Caco-2 (cell line): Measurements from ENCODE around the gene CAMSAP1. TPM values are rescaled to one million over a fixed set of nuclear protein-coding genes. Genes with fewer than 3 reads are reported as not detected.

ENCODE experiments used
- BruUV-seq: library from RNA; stranded (reverse); fragments of 400-500 nt; replicated peaks from 2 replicates; lab custom pipeline; 2021; lab: Mats Ljungman, UMichigan
- CTCF ChIA-PET: fragments of 300-600 bp; sonication (Branson Sonifier 250); formaldehyde crosslinking; loops from one replicate; lab custom pipeline; 2022; ENCODE audit warnings: antibody characterized with exemption; lab: Charles Lee
- POLR2A ChIA-PET: fragments of 300-600 bp; sonication (Branson Sonifier 250); formaldehyde crosslinking; loops from one replicate; lab custom pipeline; 2022; ENCODE audit warnings: antibody characterized with exemption; lab: Charles Lee
- DNase-seq, 2 experiments: peaks; one replicate each; pipeline versions ENCODE4 v3.0.0 to v3.0.0-alpha.2; 2020 to 2022
- H3K27me3 ChIP-seq: replicated peaks from 2 replicates; pipeline ENCODE4 v1.6.0; 2011; ENCODE audit warnings: low read length; ENCODE audit not compliant: control insufficient read depth, insufficient read depth
- H3K36me3 ChIP-seq: 2 replicates; pipeline ENCODE4 v1.5.1; 2011; ENCODE audit warnings: low read length; ENCODE audit not compliant: control insufficient read depth, insufficient read depth
- H3K4me1 ChIP-seq: fragments of 250-450 bp; sonication (Bioruptor Pico); 2 replicates; pipeline ENCODE4 v1.5.1; 2020; ENCODE audit warnings: mild to moderate bottlenecking
- H3K4me3 ChIP-seq: 2 replicates; pipeline ENCODE4 v1.5.1; 2011; ENCODE audit warnings: low read depth, mild to moderate bottlenecking, control low read depth, low read length
- H3K9me3 ChIP-seq: fragments of 250-450 bp; sonication (Bioruptor Pico); 2 replicates; pipeline ENCODE4 v1.5.1; 2020; ENCODE audit warnings: mild to moderate bottlenecking, moderate library complexity
- H3K27ac Mint-ChIP-seq: one replicate; pipeline ENCODE4 v1.8.0; 2022; ENCODE audit warnings: mixed read lengths; ENCODE audit not compliant: unreplicated experiment
- H3K27me3 Mint-ChIP-seq: one replicate; pipeline ENCODE4 v1.8.0; 2022; ENCODE audit warnings: mixed read lengths; ENCODE audit not compliant: insufficient read depth, unreplicated experiment
- H3K36me3 Mint-ChIP-seq: one replicate; pipeline ENCODE4 v1.8.0; 2022; ENCODE audit warnings: mild to moderate bottlenecking, mixed read lengths; ENCODE audit not compliant: insufficient read depth, unreplicated experiment
- H3K4me1 Mint-ChIP-seq: one replicate; pipeline ENCODE4 v1.8.0; 2022; ENCODE audit warnings: low read depth, mixed read lengths; ENCODE audit not compliant: unreplicated experiment
- H3K4me3 Mint-ChIP-seq: one replicate; pipeline ENCODE4 v1.8.0; 2022; ENCODE audit warnings: mild to moderate bottlenecking, moderate library complexity, mixed read lengths; ENCODE audit not compliant: unreplicated experiment
- H3K9me3 Mint-ChIP-seq: one replicate; pipeline ENCODE4 v1.8.0; 2022; ENCODE audit warnings: mixed read lengths; ENCODE audit not compliant: unreplicated experiment
- intact Hi-C: fragments of 100-400 bp; cut with micrococcal nuclease; formaldehyde crosslinking; loops from one replicate; pipeline ENCODE4 v1.10.0; 2022; ENCODE audit not compliant: unreplicated experiment
- total RNA-seq: library from RNA; stranded (reverse); gene quantifications from 2 replicates; pipeline ENCODE4 v1.2.3, GENCODE V29; 2022
- TF ChIP-seq, protein P1 (sequence below), 2 experiments: fragments of 200-600 bp in 1 of 2; IDR thresholded peaks; 1 replicate in 1 of 2; 2 replicates in 1 of 2; pipeline versions ENCODE4 v1.5.1 to v1.8.0; 2011 to 2022; ENCODE audit warnings: antibody characterized with exemption in 1 of 2, control low read depth in 1 of 2, inconsistent platforms in 1 of 2, low read depth in 1 of 2, low read length in 1 of 2, mild to moderate bottlenecking in 1 of 2, moderate library complexity in 1 of 2; ENCODE audit not compliant: insufficient read depth in 1 of 2, severe bottlenecking in 1 of 2, unreplicated experiment in 1 of 2

Gene CAMSAP1
- total RNA-seq, 1 experiment from 2014 or later: 31.3 TPM

DNA sequence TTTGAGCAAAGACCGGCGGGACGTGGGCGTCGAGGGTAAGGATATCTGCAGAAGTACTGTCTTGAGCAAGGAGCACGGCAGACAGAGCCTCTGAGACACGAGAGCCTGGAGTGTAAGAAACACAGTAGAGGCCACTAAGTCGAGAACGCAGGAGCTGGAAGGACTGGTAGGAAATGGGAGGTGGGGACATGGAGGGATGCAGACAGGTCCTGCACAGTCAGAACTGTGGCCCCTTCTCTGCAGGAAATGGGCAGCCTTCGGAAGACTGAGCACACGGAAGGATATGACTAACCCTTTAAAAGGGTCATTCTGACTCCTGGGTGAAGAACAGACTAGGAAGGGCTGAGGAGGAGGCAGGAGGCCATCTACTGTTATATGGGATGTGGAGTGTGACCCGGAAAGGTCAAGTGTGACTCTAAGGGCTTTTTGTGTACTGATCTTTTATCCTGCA is 1.4 kb upstream of the CAMSAP1 start:
- ChIA-PET POLR2A (no interaction called here), CTCF (no interaction called here)
- peaks cover 21% of the 10 kb centered on the region; the same call in 1 of the 2 replicates for H3K4me1 ChIP-seq
- TF ChIP-seq, protein P1, sequence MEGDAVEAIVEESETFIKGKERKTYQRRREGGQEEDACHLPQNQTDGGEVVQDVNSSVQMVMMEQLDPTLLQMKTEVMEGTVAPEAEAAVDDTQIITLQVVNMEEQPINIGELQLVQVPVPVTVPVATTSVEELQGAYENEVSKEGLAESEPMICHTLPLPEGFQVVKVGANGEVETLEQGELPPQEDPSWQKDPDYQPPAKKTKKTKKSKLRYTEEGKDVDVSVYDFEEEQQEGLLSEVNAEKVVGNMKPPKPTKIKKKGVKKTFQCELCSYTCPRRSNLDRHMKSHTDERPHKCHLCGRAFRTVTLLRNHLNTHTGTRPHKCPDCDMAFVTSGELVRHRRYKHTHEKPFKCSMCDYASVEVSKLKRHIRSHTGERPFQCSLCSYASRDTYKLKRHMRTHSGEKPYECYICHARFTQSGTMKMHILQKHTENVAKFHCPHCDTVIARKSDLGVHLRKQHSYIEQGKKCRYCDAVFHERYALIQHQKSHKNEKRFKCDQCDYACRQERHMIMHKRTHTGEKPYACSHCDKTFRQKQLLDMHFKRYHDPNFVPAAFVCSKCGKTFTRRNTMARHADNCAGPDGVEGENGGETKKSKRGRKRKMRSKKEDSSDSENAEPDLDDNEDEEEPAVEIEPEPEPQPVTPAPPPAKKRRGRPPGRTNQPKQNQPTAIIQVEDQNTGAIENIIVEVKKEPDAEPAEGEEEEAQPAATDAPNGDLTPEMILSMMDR (IDR thresholded peaks at IDR 0.05; ENCODE audit: insufficient read depth in 1 of 2, low read depth in 1 of 2, low read length in 1 of 2, severe bottlenecking in 1 of 2, unreplicated experiment in 1 of 2): no peak
- Mint-ChIP-seq H3K4me3 (peak overlapping the region; percentile 75), H3K27me3 (no peaks in the 10 kb centered on the region), H3K4me1 (peaks cover 20% of the 10 kb centered on the region), H3K36me3 (peaks cover 54% of the 10 kb centered on the region), H3K27ac (peak overlapping the region; percentile 26), H3K9me3 (peaks cover 17% of the 10 kb centered on the region)
- intact Hi-C loops: loop anchor here (5.0 kb wide), 1 partner anchor 46 kb away; no protein-coding TSS in a partner anchor
- H3K4me3 ChIP-seq: peak overlapping the region; percentile 77
- H3K27me3 ChIP-seq: no peaks in the 10 kb centered on the region
- peaks cover 5% of the 10 kb centered on the region; the same call in 1 of the 2 replicates for H3K9me3 ChIP-seq
- no peak for DNase-seq
- TSS peak; percentile 37 for BruUV-seq
- H3K36me3 ChIP-seq: no peaks in the 10 kb centered on the region; the same call in 1 of the 2 replicates

DNA sequence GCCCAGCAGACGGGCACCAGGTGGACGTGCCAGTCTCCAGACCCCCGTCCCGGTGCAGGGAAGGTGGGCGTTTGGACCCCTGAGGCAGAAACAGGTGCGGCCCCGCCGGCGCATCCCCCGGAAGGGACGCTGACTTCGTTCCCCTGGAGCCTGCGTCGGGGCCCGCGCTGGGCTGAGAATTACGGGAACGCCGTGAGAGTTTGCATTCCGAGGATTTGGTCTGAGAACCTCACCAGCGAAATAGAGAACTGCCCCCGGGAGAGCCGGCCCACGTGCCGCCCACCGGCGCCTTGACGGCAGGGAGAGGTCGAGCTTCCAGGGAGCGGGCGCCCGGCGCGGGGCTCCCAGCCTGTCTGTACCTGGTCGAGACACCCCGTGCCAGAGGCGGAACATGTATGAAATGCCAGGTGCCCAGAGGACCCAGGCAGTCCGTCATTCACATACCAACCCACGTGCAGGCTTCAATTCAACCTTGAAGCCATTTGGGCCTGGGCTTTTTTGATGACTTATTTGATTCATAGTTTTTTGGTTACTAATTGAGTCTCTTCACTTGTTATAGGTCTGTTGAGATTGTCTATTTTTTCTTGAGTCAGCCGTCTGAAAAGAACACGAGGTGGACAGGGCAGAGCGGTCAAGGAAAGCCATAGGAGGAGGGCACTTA is 877 bp upstream of the CAMSAP1 start:
- ChIA-PET POLR2A (no interaction called here), CTCF (interaction anchor here (0.6 kb wide), 1 partner anchor 1738 kb away, joined by 4 read pairs; no protein-coding TSS in a partner anchor)
- Mint-ChIP-seq H3K9me3 (peaks cover 12% of the 10 kb centered on the region), H3K27ac (peak overlapping the region; percentile 26), H3K4me1 (peaks cover 20% of the 10 kb centered on the region), H3K27me3 (no peaks in the 10 kb centered on the region), H3K36me3 (peaks cover 54% of the 10 kb centered on the region), H3K4me3 (peak overlapping the region; percentile 75)
- Histone ChIP-seq H3K9me3 (peaks cover 2% of the 10 kb centered on the region; the same call in 1 of the 2 replicates), H3K4me1 (peaks cover 21% of the 10 kb centered on the region; the same call in 1 of the 2 replicates), H3K27me3 (no peaks in the 10 kb centered on the region), H3K4me3 (peak overlapping the region; percentile 77), H3K36me3 (no peaks in the 10 kb centered on the region; the same call in 1 of the 2 replicates)
- BruUV-seq: no TSS peak
- DNase-seq: no peak
- intact Hi-C loops: loop anchor here (5.0 kb wide), 1 partner anchor 46 kb away; no protein-coding TSS in a partner anchor
- TF ChIP-seq, protein P1 (IDR thresholded peaks at IDR 0.05; ENCODE audit: insufficient read depth in 1 of 2, low read depth in 1 of 2, low read length in 1 of 2, severe bottlenecking in 1 of 2, unreplicated experiment in 1 of 2): no peak

DNA sequence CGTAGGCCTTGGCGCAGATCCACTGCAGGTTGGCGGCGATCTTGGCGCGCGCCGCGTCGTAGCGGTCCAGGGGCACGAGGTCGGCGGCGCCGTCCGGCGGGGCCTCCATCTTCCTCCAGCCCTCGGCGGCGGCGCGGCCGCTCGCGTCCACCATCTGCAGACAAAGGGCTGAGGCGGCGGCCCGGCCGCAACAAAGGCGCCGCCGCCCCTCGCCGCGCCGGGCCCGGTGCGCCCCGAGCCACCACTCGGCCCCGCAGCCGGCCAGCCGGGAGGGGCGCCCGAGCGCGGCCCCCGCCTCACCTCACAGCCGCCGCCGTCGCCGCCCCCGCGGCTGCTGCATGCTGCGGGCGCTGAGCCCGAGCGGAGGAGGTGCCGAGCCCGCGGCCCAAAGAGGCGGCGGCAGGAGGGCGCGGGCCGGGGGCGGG is 328 bp downstream of the CAMSAP1 start:
- BruUV-seq: no TSS peak
- no peaks in the 10 kb centered on the region for H3K27me3 Mint-ChIP-seq
- peaks cover 43% of the 10 kb centered on the region for H3K36me3 Mint-ChIP-seq
- H3K9me3 Mint-ChIP-seq: peaks cover 12% of the 10 kb centered on the region
- peak overlapping the region; percentile 75 for H3K4me3 Mint-ChIP-seq
- ChIA-PET POLR2A (interaction anchor here (0.6 to 0.7 kb wide), 8 partner anchors 14 to 1334 kb away, joined by 3 to 6 read pairs (median 4); partner anchors contain the start of gene UBAC1), CTCF (interaction anchor here (0.5 to 0.8 kb wide), 5 partner anchors 10 to 1070 kb away, joined by 3 to 5 read pairs (median 3); partner anchors contain the start of gene UBAC1)
- Histone ChIP-seq H3K36me3 (no peaks in the 10 kb centered on the region; the same call in 1 of the 2 replicates), H3K9me3 (no peaks in the 10 kb centered on the region; the same call in 1 of the 2 replicates), H3K27me3 (no peaks in the 10 kb centered on the region), H3K4me1 (peaks cover 21% of the 10 kb centered on the region; the same call in 1 of the 2 replicates), H3K4me3 (peak overlapping the region; percentile 76)
- intact Hi-C loops: loop anchor here (5.0 kb wide), 1 partner anchor 45 kb away; no protein-coding TSS in a partner anchor
- no peak for DNase-seq
- TF ChIP-seq, protein P1 (IDR thresholded peaks at IDR 0.05; ENCODE audit: insufficient read depth in 1 of 2, low read depth in 1 of 2, low read length in 1 of 2, severe bottlenecking in 1 of 2, unreplicated experiment in 1 of 2): no peak
- H3K4me1 Mint-ChIP-seq: peaks cover 20% of the 10 kb centered on the region
- no peak overlapping the region for H3K27ac Mint-ChIP-seq
